A549 (cell line): ENCODE data around the gene KRTAP1-5. TPM values are rescaled to one million over a fixed set of nuclear protein-coding genes. Genes with fewer than 3 reads are reported as not detected.
A peak's percentile ranks its signal among the peaks of the same experiment; 100 is the strongest.
"Not testable (repeated sequence)": the region's sequence is repeated elsewhere in the genome, so short reads cannot be mapped to it uniquely, and the experiment has no call there.

Source experiments
- ATAC-seq, 2 experiments: fragments of 200-7000 bp in 1 of 2; fragments of >200 bp in 1 of 2; cut with Nextera tagmentation in 1 of 2; cut with Tn5 transposase in 1 of 2; 3 replicates each; pipeline versions ENCODE4 v1.8.0 to v1.9.1; 2018 to 2020; ENCODE audit warnings: mild to moderate bottlenecking in 1 of 2, moderate library complexity in 1 of 2
- CTCF ChIA-PET: fragments of 300-600 bp; sonication (Branson Sonifier 250); formaldehyde crosslinking; extraction: SDS; loops from one replicate; lab custom pipeline; 2021; ENCODE audit warnings: antibody characterized with exemption, inconsistent platforms; lab: Yijun Ruan, JAX
- POLR2A ChIA-PET: fragments of 350-600 bp; formaldehyde crosslinking; extraction: SDS; loops from one replicate; lab custom pipeline; 2021; ENCODE audit warnings: antibody characterized with exemption, inconsistent platforms; lab: Yijun Ruan, JAX
- DNase-seq, 2 experiments: peaks; one replicate each; pipeline versions ENCODE4 v3.0.0 to v3.0.0-alpha.2; 2011 to 2016; ENCODE audit warnings: low read depth in 1 of 2, low spot score in 1 of 2
- FAIRE-seq: peaks from 2 replicates; lab custom pipeline; 2011; peaks lifted over from hg19 to GRCh38; lab: Jason Lieb, UNC
- H3K27ac ChIP-seq, 2 experiments: fragments of >200 bp; sonication (Bioruptor Twin); formaldehyde crosslinking; 3 replicates each; pipeline ENCODE4 v1.5.1; 2016 to 2017
- H3K4me1 ChIP-seq: fragments of >200 bp; sonication (Bioruptor Twin); formaldehyde crosslinking; 3 replicates; pipeline ENCODE4 v1.6.1; 2016
- H3K4me2 ChIP-seq: fragments of >200 bp; sonication (Bioruptor Twin); formaldehyde crosslinking; 3 replicates; pipeline ENCODE4 v1.6.1; 2016
- H3K4me3 ChIP-seq: fragments of >200 bp; sonication (Bioruptor Twin); formaldehyde crosslinking; 3 replicates; pipeline ENCODE4 v1.5.1; 2016
- H3K9me3 ChIP-seq: fragments of >200 bp; sonication (Bioruptor Twin); formaldehyde crosslinking; 3 replicates; pipeline ENCODE4 v1.6.1; 2016
- ATOH8 ChIP-seq: fragments of 250-450 bp; sonication (Bioruptor Pico); IDR thresholded peaks from 2 replicates; pipeline ENCODE4 v1.5.0; 2020; ENCODE audit warnings: low read depth, mild to moderate bottlenecking, moderate library complexity
- CHD2 ChIP-seq: fragments of 150-350 bp; IDR thresholded peaks from 2 replicates; pipeline ENCODE4 v1.6.1; 2014; ENCODE audit warnings: low read length; ENCODE audit not compliant: partially characterized antibody
- E2F6 ChIP-seq: IDR thresholded peaks from 2 replicates; pipeline ENCODE4 v1.6.1; 2012; ENCODE audit warnings: low read depth, borderline replicate concordance
- FOSB ChIP-seq: fragments of 250-450 bp; sonication (Bioruptor Pico); IDR thresholded peaks from 2 replicates; pipeline ENCODE4 v1.5.0; 2020; ENCODE audit warnings: mild to moderate bottlenecking, moderate library complexity
- HEYL ChIP-seq: fragments of 250-450 bp; sonication (Bioruptor Pico); IDR thresholded peaks from 2 replicates; pipeline ENCODE4 v1.8.0; 2021; ENCODE audit warnings: mild to moderate bottlenecking, moderate library complexity
- HOXA7 ChIP-seq: fragments of 250-450 bp; sonication (Bioruptor Pico); IDR thresholded peaks from 2 replicates; pipeline ENCODE4 v1.5.0; 2020; ENCODE audit warnings: mild to moderate bottlenecking, moderate library complexity
- MAFK ChIP-seq: fragments of 450-650 bp; IDR thresholded peaks from 2 replicates; pipeline ENCODE4 v1.6.1; 2014; ENCODE audit not compliant: partially characterized antibody
- NR3C1 ChIP-seq: fragments of >200 bp; sonication (Bioruptor Twin); formaldehyde crosslinking; IDR thresholded peaks from 3 replicates; pipeline ENCODE4 v1.6.1; 2017
- POLR2A ChIP-seq: IDR thresholded peaks from 2 replicates; pipeline ENCODE4 v1.6.1; 2012; ENCODE audit warnings: mild to moderate bottlenecking, low read length
- RAD21 ChIP-seq, 2 experiments: fragments of >200 bp in 1 of 2; sonication (Bioruptor Twin) in 1 of 2; formaldehyde crosslinking in 1 of 2; IDR thresholded peaks in 1 of 2; conservative IDR thresholded peaks in 1 of 2; 2 replicates in 1 of 2; 3 replicates in 1 of 2; pipeline ENCODE4 v1.6.1; 2012 to 2018; ENCODE audit warnings: inconsistent platforms in 1 of 2
- REST ChIP-seq: fragments of 200-600 bp; sonication (generic); IDR thresholded peaks from 2 replicates; pipeline ENCODE4 v1.6.1; 2016; ENCODE audit warnings: antibody characterized with exemption, mild to moderate bottlenecking, moderate library complexity
- SREBF2 ChIP-seq: fragments of 450-650 bp; IDR thresholded peaks from 2 replicates; pipeline ENCODE4 v1.6.1; 2014; ENCODE audit warnings: mild to moderate bottlenecking, moderate library complexity
- TFCP2L1 ChIP-seq: fragments of 250-450 bp; sonication (Bioruptor Pico); IDR thresholded peaks from 2 replicates; pipeline ENCODE4 v1.5.0; 2021; ENCODE audit warnings: mild to moderate bottlenecking
- ZC3H11A ChIP-seq: fragments of 450-650 bp; IDR thresholded peaks from 2 replicates; pipeline ENCODE4 v1.6.1; 2014; ENCODE audit warnings: antibody characterized with exemption, mild to moderate bottlenecking
- ZFP36 ChIP-seq: fragments of 450-650 bp; IDR thresholded peaks from 2 replicates; pipeline ENCODE4 v1.6.1; 2014; ENCODE audit warnings: borderline replicate concordance; ENCODE audit not compliant: partially characterized antibody
- ZNF302 ChIP-seq: fragments of 250-450 bp; sonication (Bioruptor Pico); IDR thresholded peaks from 2 replicates; pipeline ENCODE4 v1.9.0; 2021; ENCODE audit warnings: inconsistent platforms, mild to moderate bottlenecking, moderate library complexity
- WGBS: methylation state at CpG from one replicate; pipeline ENCODE4 v1.1.6; 2017; ENCODE audit errors: missing lambda C conversion rate; 5-methylcytosine and 5-hydroxymethylcytosine counted together
- polyA plus RNA-seq, 4 experiments: library from polyadenylated mRNA; depleted of rRNA in 3 of 4; stranded (reverse); fragments of >200 nt; fragmentation: RNase III in 1 of 4; extraction: RNeasy Plus Mini Kit Qiagen cat#74134 plus additional on column Dnase treatment in 1 of 4; gene quantifications; 2 replicates in 3 of 4; 3 replicates in 1 of 4; pipeline ENCODE4 v1.2.3, GENCODE V29; 2011 to 2017

KRTAP1-5 gene
- polyA plus RNA-seq, 2 of the 4 experiments (the other 2 are of a cell fraction): not detected

DNA sequence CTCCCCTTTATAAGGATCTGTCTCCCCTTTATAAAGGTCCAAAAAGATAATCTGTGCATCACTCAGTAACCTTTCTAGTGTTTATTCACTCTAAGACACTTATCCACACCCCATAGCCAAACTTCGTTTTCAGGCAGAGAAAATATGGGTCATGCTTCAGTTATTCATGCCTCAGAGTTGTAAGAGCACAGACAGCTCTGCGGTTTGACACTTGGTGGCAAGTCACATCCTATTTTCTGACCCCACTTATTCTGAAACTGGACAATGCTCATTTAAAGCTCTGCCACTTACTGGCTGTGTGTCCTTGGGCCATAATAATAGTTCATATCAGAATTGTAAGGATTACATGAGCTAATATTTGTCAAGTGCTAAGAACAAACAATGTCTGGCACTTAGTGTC lies 22.1 kb upstream of the KRTAP1-5 start:
- Histone ChIP-seq H3K9me3 (no peaks in the 10 kb centered on the region), H3K27ac (no peak overlapping the region), H3K4me2 (peak overlapping the region; percentile 4; the same call in 2 of the 3 replicates), H3K4me1 (peaks cover 10% of the 10 kb centered on the region; the same call in 1 of the 3 replicates), H3K4me3 (no peak overlapping the region)
- peak; percentile 78 for FAIRE-seq
- DNase-seq: peak in 1 of 2 experiments; percentile 19
- ATAC-seq: no peak; a peak in 1 of 6 replicates
- CTCF ChIA-PET: interaction anchor here (1.4 kb wide), 1 partner anchor 9 kb away, joined by 3 read pairs; no protein-coding TSS in a partner anchor
- WGBS: 8% methylated on average over 2 of the region's 2 CpGs
- TF ChIP-seq POLR2A (no peak), RAD21 (conservative IDR thresholded peaks at IDR 0.05 in 1 of 2, IDR thresholded peaks at IDR 0.05 in 1 of 2) (no peak), SREBF2 (no peak), TFCP2L1 (no peak), ATOH8 (no peak), ZC3H11A (no peak), ZFP36 (no peak), REST (no peak), HOXA7 (CRISPR knock-in tag) (no peak), HEYL (CRISPR knock-in tag) (no peak)
- POLR2A ChIA-PET: no interaction called here

DNA sequence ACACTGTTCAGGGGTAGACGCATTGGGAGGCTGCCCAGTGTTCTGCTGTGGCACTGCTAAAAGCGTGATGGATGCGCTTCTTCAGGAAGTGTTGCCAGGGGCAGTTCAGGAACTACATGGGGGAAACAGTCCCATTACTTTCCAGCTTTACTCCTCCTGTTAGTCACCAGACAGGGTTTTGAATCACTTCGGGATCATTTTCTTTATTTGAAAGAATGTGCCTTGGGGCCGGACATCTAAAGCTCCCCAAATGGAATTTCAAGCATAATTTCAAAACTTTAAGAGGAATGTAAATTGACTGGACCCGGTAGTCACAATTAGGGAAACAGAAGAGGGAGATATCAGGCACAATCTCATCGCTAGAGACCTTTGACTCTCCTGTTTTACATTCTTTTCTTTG lies 21.4 kb upstream of the KRTAP1-5 start:
- DNase-seq: no peak
- FAIRE-seq: no peak

DNA sequence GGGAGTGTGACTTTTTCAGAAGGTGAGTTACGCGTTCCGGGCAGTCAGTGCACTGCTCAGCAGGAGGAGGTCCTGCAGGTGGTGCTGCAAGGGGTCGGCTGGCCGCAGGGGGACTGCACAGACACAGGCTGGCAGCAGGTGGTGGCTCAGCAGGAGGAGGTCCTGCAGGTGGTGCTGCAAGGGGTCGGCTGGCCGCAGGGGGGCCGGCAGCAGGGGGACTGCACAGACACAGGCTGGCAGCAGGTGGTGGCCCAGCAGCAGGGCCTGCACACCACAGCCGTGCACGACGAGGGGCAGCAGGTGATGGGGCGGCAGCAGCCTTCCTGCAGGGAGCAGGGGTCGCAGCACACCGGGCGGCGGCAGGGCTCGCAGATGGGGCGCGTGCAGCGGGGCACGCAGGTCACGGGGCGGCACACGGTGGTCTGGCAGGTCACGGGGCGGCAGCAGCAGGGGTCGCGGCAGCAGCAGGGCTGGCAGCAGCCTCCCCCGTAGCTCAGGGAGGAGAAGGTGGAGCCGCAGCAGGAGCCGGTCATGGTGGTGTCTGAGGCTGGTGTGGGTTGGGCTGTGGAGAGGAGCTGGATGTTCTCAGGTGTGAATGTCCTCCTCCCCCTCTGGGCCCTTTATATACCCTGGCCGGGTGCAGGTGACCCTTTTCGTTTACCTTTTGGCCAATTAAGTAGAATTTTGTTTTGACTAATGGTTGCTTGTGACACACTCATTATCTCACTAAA lies 19.9 kb upstream of the KRTAP1-5 start, which contains the start of gene KRTAP2-1:
TSS of gene KRTAP2-1 (minus strand) at position 582 of the 731 bp plus-strand sequence. CDS start at position 533, 49 bp downstream.
- H3K27ac ChIP-seq, DNase-seq, H3K4me3 ChIP-seq, FAIRE-seq, POLR2A ChIA-PET, H3K4me2 ChIP-seq, H3K4me1 ChIP-seq: not testable (repeated sequence)
- CTCF ChIA-PET: interaction anchor here (1.4 kb wide), 1 partner anchor 276 kb away, joined by 10 read pairs; no protein-coding TSS in a partner anchor
- WGBS: 91% methylated on average over 5 of the region's 33 CpGs
- peak in 1 of 2 experiments; percentile 50; a peak in 2 of 6 replicates for ATAC-seq
- peaks cover 11% of the 10 kb centered on the region; the same call in 2 of the 3 replicates for H3K9me3 ChIP-seq

More for the DNA sequence above, 21.4 kb upstream of the KRTAP1-5 start:
- CTCF ChIA-PET: interaction anchor here (1.4 kb wide), 2 partner anchors 10 to 274 kb away, joined by 3 to 10 read pairs; no protein-coding TSS in a partner anchor
- Histone ChIP-seq H3K9me3 (peaks cover 4% of the 10 kb centered on the region; the same call in 2 of the 3 replicates), H3K4me2 (peak overlapping the region; percentile 4; the same call in 2 of the 3 replicates), H3K4me3 (no peak overlapping the region), H3K27ac (no peak overlapping the region), H3K4me1 (peaks cover 10% of the 10 kb centered on the region; the same call in 1 of the 3 replicates)
- TF ChIP-seq POLR2A (no peak), FOSB (CRISPR knock-in tag) (no peak), ZNF302 (CRISPR knock-in tag) (no peak), CHD2 (no peak), NR3C1 (no peak), RAD21 (conservative IDR thresholded peaks at IDR 0.05 in 1 of 2, IDR thresholded peaks at IDR 0.05 in 1 of 2) (no peak), E2F6 (no peak), HEYL (CRISPR knock-in tag) (no peak), MAFK (no peak)
- ATAC-seq: peak; percentile 38 to 39; a peak in 2 of 6 replicates
- POLR2A ChIA-PET: no interaction called here
- 49% methylated on average over 7 of the region's 7 CpGs for WGBS
